Vagina (tissue), 2 donors: ENCODE results near the gene ATF6B. TPM values are rescaled to one million over a fixed set of nuclear protein-coding genes. Genes with fewer than 3 reads are reported as not detected.
"Not testable (repeated sequence)": the region's sequence is repeated elsewhere in the genome, so short reads cannot be mapped to it uniquely, and the experiment has no call there.

Source experiments
- DNase-seq, 2 donors: peaks; one replicate each; pipeline ENCODE4 v3.0.0-alpha.2; 2017; ENCODE audit errors: extremely low spot score in 2 of 2
- H3K27ac ChIP-seq: fragments of 200-600 bp; sonication (generic); one replicate; pipeline ENCODE4 v1.5.1; 2019
- H3K27me3 ChIP-seq: fragments of 200-600 bp; sonication (generic); one replicate; pipeline ENCODE4 v1.5.1; 2019
- H3K36me3 ChIP-seq, 2 donors: fragments of 200-600 bp; sonication (generic); one replicate each; pipeline ENCODE4 v1.5.1; 2017 to 2019
- H3K4me1 ChIP-seq: fragments of 200-600 bp; sonication (generic); one replicate; pipeline ENCODE4 v1.5.1; 2019
- H3K4me3 ChIP-seq, 2 donors: fragments of 200-600 bp; sonication (generic); 1 replicate in 1 of 2; 2 replicates in 1 of 2; pipeline ENCODE4 v1.5.1; 2016 to 2019
- H3K9me3 ChIP-seq: fragments of 200-600 bp; sonication (generic); one replicate; pipeline ENCODE4 v1.5.1; 2019
- POLR2A ChIP-seq, 2 donors: fragments of 450-650 bp; IDR thresholded peaks; one replicate each; pipeline ENCODE4 v1.6.1; 2017; ENCODE audit warnings: antibody characterized with exemption in 2 of 2, mild to moderate bottlenecking in 2 of 2, moderate library complexity in 2 of 2
- POLR2AphosphoS5 ChIP-seq, 2 donors: sonication (generic); formaldehyde crosslinking; IDR thresholded peaks; one replicate each; pipeline ENCODE4 v1.9.0; 2017; ENCODE audit warnings: antibody characterized with exemption in 2 of 2, mild to moderate bottlenecking in 2 of 2, low read depth in 1 of 2; ENCODE audit not compliant: insufficient read depth in 1 of 2
- intact Hi-C: fragments of 100-400 bp; cut with DNase I; formaldehyde crosslinking; loops from one replicate; pipeline ENCODE4 v1.15.1; 2023
- total RNA-seq: library from RNA; depleted of rRNA; stranded (reverse); fragments of >200 nt; gene quantifications from one replicate; pipeline ENCODE4 v1.2.3, GENCODE V29; 2016
- TF ChIP-seq, protein P1 (sequence below), 3 experiments: fragments of 450-650 bp in 2 of 3; fragments of 200-600 bp in 1 of 3; sonication (generic) in 1 of 3; IDR thresholded peaks; one replicate each; pipeline ENCODE4 v1.5.1; 2017 to 2019; ENCODE audit warnings: antibody characterized with exemption in 3 of 3, mild to moderate bottlenecking in 2 of 3, moderate library complexity in 2 of 3

ATF6B gene
- total RNA-seq, 1 donor from 2014 or later = 76.6 TPM

DNA sequence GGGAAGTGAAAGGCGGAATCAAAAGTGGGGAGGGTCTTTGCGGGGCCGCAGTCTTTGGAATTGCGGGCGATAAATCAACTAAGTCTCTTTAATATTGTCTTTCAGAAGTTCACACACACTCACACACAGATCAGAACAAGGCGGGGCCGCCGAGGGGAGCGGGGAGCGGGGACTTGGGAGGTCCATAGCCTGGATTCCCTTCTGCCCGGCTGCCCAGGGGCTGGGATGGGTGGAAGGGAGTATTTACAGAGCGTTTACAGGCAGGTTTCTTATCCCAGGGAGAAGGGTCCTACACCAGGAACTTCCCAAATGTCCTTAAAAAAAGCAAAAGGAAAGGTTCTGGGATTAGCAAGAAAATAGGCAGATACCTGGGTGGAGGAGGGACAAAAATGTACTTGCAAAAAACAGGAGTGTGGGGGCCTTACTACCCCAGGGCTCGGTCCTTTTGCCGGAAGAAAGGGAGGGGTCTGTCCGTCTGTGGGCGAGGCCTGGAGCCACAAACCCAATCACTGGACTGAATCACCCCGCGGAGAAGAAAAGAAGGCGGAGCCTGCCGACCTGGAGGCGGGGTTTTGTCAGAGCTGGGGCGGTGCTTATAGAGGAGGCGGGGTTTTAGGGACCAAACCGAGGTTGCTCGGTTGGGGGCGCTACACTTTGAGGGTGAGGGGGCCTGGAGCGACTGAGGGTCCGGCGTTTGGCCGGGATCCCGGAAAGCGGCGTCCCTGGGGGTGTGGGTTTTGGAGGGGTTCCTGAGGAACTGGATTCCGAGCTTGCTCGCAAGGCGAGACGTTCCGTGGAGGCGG, 20.4 kb upstream of the ATF6B start:
- H3K9me3 ChIP-seq = no peaks in the 10 kb centered on the region
- TF ChIP-seq, protein P1, sequence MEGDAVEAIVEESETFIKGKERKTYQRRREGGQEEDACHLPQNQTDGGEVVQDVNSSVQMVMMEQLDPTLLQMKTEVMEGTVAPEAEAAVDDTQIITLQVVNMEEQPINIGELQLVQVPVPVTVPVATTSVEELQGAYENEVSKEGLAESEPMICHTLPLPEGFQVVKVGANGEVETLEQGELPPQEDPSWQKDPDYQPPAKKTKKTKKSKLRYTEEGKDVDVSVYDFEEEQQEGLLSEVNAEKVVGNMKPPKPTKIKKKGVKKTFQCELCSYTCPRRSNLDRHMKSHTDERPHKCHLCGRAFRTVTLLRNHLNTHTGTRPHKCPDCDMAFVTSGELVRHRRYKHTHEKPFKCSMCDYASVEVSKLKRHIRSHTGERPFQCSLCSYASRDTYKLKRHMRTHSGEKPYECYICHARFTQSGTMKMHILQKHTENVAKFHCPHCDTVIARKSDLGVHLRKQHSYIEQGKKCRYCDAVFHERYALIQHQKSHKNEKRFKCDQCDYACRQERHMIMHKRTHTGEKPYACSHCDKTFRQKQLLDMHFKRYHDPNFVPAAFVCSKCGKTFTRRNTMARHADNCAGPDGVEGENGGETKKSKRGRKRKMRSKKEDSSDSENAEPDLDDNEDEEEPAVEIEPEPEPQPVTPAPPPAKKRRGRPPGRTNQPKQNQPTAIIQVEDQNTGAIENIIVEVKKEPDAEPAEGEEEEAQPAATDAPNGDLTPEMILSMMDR (IDR thresholded peaks at IDR 0.05) = no peak
- TF ChIP-seq POLR2A (IDR thresholded peaks at IDR 0.05) = no peak
- TF ChIP-seq POLR2AphosphoS5 (IDR thresholded peaks at IDR 0.05; ENCODE audit: insufficient read depth in 1 of 2, low read depth in 1 of 2) = no peak
- H3K4me3 ChIP-seq = peak overlapping the region in 1 of 2 donors; percentile 15
- no peak for DNase-seq
- peaks cover 31% of the 10 kb centered on the region for H3K4me1 ChIP-seq
- peaks cover 0 to 6% of the 10 kb centered on the region in 2 donors for H3K36me3 ChIP-seq
- H3K27ac ChIP-seq = no peak overlapping the region
- intact Hi-C loops = no loop called here
- H3K27me3 ChIP-seq = no peaks in the 10 kb centered on the region

DNA sequence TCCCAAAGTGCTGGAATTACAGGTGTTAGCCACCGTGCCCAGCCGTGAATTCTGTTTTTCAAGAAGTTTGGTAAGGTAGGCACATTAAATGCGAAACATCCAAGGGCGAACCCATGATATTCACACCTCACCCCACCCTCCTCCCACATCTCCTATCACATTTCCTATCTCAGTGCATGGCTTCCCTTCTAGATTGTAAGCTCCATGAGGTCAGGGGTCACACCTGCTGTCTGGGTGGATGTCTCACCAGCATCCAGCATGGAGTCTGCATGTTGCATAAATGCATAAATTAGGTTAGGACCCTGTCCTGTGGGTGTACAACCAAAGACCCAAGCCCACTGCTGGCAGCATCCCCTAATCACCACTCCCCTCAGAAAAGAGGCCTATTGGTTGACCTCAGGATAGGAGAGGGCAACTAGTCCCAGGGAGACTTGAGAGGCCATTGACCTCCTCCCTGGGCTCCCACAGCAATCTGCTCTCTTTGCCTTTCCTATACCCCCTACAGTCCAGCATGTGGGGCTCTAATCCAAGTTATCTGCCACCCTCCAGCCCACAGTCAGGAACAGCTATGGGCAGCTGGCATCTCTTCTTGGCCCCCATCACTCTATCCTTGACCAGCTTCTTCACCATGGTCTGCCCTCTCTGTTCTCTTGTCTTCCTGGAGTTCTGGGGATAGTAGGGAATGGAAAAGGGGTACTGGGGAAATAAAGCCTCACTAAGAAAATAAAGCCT, 19.5 kb upstream of the ATF6B start:
- H3K4me3 ChIP-seq = no peak overlapping the region
- peaks cover 0 to 6% of the 10 kb centered on the region in 2 donors for H3K36me3 ChIP-seq
- no peak for DNase-seq
- peaks cover 22% of the 10 kb centered on the region for H3K4me1 ChIP-seq
- H3K27me3 ChIP-seq = no peaks in the 10 kb centered on the region
- TF ChIP-seq, protein P1 (IDR thresholded peaks at IDR 0.05) = no peak
- TF ChIP-seq POLR2AphosphoS5 (IDR thresholded peaks at IDR 0.05; ENCODE audit: insufficient read depth in 1 of 2, low read depth in 1 of 2) (no peak), POLR2A (IDR thresholded peaks at IDR 0.05) (no peak)
- H3K9me3 ChIP-seq = no peaks in the 10 kb centered on the region
- H3K27ac ChIP-seq = no peak overlapping the region
- intact Hi-C loops = no loop called here

DNA sequence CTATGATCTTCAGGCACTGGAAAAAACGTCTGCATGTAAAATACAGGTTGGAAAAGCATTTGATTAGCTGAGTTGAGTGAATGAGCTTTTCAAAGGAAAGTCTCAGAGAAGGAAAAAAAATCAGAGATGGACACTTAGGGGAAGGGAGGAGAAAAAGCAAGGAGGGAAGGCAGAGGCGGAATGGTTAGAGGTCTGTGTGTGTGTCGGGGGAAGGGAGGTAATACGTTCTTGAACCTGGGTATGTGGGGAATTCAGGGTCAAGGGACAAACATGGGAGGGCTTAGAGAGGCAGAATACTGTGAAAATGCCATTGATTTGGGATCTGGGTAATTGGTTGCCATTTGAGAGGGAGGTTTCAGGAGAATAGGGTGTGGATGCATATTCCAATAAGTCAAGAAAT, 18.6 kb upstream of the ATF6B start:
- Histone ChIP-seq H3K36me3 (peaks cover 0 to 6% of the 10 kb centered on the region in 2 donors), H3K27me3 (no peaks in the 10 kb centered on the region), H3K4me3 (no peak overlapping the region), H3K9me3 (no peaks in the 10 kb centered on the region), H3K27ac (no peak overlapping the region), H3K4me1 (peaks cover 16% of the 10 kb centered on the region)
- intact Hi-C loops = no loop called here
- no peak for DNase-seq
- TF ChIP-seq POLR2AphosphoS5 (IDR thresholded peaks at IDR 0.05; ENCODE audit: insufficient read depth in 1 of 2, low read depth in 1 of 2) = no peak
- TF ChIP-seq POLR2A (IDR thresholded peaks at IDR 0.05) = no peak

DNA sequence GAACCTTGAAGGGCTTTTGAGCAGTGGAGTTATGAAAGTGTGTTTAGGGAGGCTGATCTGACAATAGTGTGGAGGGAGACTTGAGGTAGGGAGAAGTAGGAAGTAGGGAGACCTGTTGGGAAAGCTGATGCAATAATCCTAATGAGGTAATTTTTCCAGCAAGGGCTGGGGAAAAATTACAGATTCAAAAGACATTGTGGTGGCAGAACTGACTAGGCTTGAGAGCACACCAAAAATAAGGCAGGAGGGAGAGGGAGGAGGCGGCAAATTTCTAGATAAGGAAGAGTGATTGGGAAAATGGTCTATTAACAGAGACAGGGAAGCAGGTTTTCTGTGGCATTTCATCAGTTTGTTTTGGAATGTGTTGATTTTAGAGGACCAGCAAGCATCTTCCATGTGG, 18.2 kb upstream of the ATF6B start:
- intact Hi-C loops = no loop called here

DNA sequence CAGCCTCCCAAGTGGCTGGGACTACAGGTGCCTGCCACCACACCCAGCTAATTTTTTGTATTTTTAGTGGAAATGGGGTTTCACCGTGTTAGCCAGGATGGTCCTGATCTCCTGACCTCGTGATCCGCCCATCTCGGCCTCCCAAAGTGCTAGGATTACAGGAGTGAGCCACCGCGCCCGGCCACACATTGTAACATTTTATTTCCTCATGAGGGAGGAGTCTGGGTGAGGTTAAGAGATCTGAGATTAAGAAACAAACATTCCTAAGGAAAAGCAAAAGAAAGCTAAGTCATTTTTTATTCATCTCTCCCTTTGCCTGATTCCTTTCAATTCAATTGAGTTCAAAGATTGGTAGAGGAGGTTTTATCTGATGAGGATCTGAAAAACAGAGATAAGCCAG, 16.2 kb upstream of the ATF6B start:
- H3K36me3 ChIP-seq, H3K27me3 ChIP-seq, H3K9me3 ChIP-seq, H3K27ac ChIP-seq, H3K4me1 ChIP-seq, DNase-seq, intact Hi-C loops, H3K4me3 ChIP-seq: not testable (repeated sequence)
- peak in 1 of 2 donors; percentile 24 for TF ChIP-seq POLR2AphosphoS5 (IDR thresholded peaks at IDR 0.05; ENCODE audit: insufficient read depth in 1 of 2, low read depth in 1 of 2)

More for the DNA sequence above, 18.2 kb upstream of the ATF6B start:
- Histone ChIP-seq H3K27me3 (no peaks in the 10 kb centered on the region), H3K4me3 (no peak overlapping the region), H3K9me3 (no peaks in the 10 kb centered on the region), H3K4me1 (peaks cover 13% of the 10 kb centered on the region), H3K27ac (no peak overlapping the region), H3K36me3 (peaks cover 0 to 6% of the 10 kb centered on the region in 2 donors)
- TF ChIP-seq, protein P1 (IDR thresholded peaks at IDR 0.05) = no peak
- TF ChIP-seq POLR2AphosphoS5 (IDR thresholded peaks at IDR 0.05; ENCODE audit: insufficient read depth in 1 of 2, low read depth in 1 of 2) (no peak), POLR2A (IDR thresholded peaks at IDR 0.05) (no peak)
- DNase-seq = no peak
